GM21360 (cell line): ENCODE measurements around the gene PHTF1.

Experiments
- ATAC-seq: cut with Tn5 transposase; IDR thresholded peaks from one replicate; pipeline ENCODE4 v1.9.1; 2021; ENCODE audit warnings: mild to moderate bottlenecking, moderate library complexity; ENCODE audit not compliant: unreplicated experiment

The PHTF1 gene

GRCh38 chr1:113759333-113760101 is at the start of gene PHTF1:
Gene PHTF1, minus strand, starts transcription at chr1:113759486. Its CDS starts 783 bp downstream, at chr1:113758703.
- peak; percentile 79 for ATAC-seq

- ATAC-seq = no peak
These were observed 49.3 kb upstream of the PHTF1 start for GRCh38 chr1:113808450-113809195.

GRCh38 chr1:113805639-113806038 is 46.4 kb upstream of the PHTF1 start:
- ATAC-seq = no peak

- no peak for ATAC-seq
These were observed 45.9 kb upstream of the PHTF1 start for GRCh38 chr1:113805256-113805531.

GRCh38 chr1:113804421-113805255 is 45.4 kb upstream of the PHTF1 start:
- no peak for ATAC-seq

GRCh38 chr1:113802367-113803007 is 43.2 kb upstream of the PHTF1 start:
- ATAC-seq = no peak

- no peak for ATAC-seq
These were observed 41.2 kb upstream of the PHTF1 start for GRCh38 chr1:113800487-113800886.

- no peak for ATAC-seq
These were observed 38.2 kb upstream of the PHTF1 start for GRCh38 chr1:113797472-113797871.

- no peak for ATAC-seq
These were observed 34.9 kb upstream of the PHTF1 start for GRCh38 chr1:113793878-113794834.

GRCh38 chr1:113792986-113793385 is 33.7 kb upstream of the PHTF1 start:
- no peak for ATAC-seq

GRCh38 chr1:113792471-113792870 is 33.2 kb upstream of the PHTF1 start:
- ATAC-seq = no peak

- ATAC-seq = no peak
These were observed 29.5 kb upstream of the PHTF1 start for GRCh38 chr1:113788802-113789201.

- ATAC-seq = no peak
These were observed 28.4 kb upstream of the PHTF1 start for GRCh38 chr1:113787663-113788062.

- no peak for ATAC-seq
These were observed 26.8 kb upstream of the PHTF1 start for GRCh38 chr1:113786069-113786468.

- ATAC-seq = peak; percentile 59
These were observed 25.0 kb upstream of the PHTF1 start for GRCh38 chr1:113784104-113784779.

GRCh38 chr1:113783254-113784103 is 24.2 kb upstream of the PHTF1 start:
- peak; percentile 52 for ATAC-seq

GRCh38 chr1:113782406-113782805 is 23.1 kb upstream of the PHTF1 start:
- no peak for ATAC-seq

GRCh38 chr1:113780374-113781146 is 21.3 kb upstream of the PHTF1 start:
- no peak for ATAC-seq
